HG02943 (cell line): ENCODE results near the gene RPS8.
"Not testable (repeated sequence)": the region's sequence is repeated elsewhere in the genome, so short reads cannot be mapped to it uniquely, and the experiment has no call there.

Source experiments
- ATAC-seq: cut with Tn5 transposase; IDR thresholded peaks from one replicate; pipeline ENCODE4 v1.9.1; 2021; ENCODE audit warnings: mild to moderate bottlenecking, low read depth, moderate library complexity; ENCODE audit not compliant: unreplicated experiment

RPS8 gene

GRCh38 chr1:44817771-44818495, 42.6 kb downstream of the RPS8 start:
- no peak for ATAC-seq

DNA sequence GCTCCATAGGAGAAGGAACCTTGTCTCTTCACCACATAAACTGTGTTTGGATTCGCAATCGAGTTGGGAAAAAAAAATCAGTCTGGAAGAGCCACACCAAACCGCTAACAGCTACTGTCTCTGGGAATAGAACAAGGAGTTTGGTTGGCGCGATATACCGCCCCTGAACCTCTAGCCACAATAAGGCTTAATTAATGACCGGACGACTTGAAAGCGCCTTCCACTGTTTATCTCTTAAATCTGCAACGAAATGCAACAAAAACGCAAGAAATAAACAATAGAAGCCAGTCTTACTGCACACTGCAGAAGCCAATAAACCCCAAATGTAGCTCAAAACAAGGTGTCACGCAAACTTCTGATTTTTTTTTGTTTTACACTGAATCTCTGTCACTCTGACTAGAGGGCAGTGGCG, 43.9 kb downstream of the RPS8 start:
- no peak for ATAC-seq

GRCh38 chr1:44819608-44820327, 44.4 kb downstream of the RPS8 start:
- ATAC-seq, result peak; percentile 72

DNA sequence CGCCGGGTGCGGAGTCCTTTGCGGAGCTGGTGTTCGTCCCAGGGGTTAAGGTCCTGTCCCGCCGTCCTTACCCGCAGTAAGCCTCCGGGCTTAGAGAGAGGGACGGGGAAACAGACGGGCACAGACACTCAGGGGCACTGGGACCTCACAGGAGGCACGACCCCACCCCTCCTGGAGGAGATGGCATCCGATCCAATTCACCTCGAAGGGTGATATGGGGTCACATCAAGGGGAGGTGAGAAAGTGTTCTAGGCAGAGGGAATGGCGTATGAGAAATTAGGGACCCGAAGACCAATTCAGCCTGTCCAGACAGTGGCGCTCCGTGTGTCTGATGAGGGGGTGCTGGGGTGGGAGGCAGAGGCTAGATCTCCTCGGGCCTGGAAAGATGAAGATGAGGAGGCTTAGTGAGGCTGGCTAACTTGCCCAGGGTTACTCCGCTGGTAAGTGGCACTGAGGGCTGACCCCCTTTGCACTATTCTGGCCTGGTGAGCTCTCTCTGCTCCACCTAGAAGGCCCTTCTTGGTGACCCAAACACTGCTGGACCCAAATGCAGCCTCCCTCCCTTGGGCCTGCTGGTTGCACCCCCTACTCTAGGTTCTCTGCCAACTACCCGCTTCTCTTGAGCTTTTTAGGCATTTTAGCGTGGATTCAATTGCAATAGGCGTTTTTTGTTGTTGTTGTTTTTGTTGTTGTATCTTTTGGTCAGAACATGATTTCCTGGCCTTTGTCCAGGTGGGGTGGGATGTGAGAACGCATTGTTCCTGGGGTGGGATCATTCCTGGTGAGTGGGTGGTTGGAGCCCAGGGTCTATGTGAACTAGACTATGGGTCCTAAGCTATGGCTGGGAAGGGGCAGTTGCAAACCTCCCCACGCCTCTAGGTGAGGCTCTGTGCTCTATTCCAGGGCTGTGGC, 45.2 kb downstream of the RPS8 start:
- no peak for ATAC-seq

DNA sequence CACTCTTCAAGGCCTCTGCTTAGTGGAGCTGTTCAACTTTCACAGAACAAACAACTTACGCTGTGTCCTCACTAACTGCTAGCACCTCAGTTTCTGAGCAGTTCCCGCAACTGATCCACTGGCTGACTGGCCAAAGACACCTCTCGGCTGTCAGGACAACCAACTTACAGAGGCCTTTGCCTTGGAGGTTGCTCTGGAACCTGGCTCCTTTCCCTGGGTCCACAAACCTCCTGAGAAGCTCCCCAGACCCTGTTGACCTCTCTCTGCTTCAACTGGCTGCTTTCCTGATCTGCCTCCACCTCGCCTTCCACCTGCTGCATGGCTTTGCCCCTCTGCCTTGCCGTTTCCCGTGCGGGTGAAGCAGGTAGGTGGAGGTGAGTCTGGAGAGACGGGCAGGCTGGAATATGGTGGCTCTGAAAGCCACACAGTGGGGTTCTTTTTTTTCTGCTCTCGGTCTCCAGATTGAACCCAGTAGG, 45.9 kb downstream of the RPS8 start:
- ATAC-seq, result no peak

DNA sequence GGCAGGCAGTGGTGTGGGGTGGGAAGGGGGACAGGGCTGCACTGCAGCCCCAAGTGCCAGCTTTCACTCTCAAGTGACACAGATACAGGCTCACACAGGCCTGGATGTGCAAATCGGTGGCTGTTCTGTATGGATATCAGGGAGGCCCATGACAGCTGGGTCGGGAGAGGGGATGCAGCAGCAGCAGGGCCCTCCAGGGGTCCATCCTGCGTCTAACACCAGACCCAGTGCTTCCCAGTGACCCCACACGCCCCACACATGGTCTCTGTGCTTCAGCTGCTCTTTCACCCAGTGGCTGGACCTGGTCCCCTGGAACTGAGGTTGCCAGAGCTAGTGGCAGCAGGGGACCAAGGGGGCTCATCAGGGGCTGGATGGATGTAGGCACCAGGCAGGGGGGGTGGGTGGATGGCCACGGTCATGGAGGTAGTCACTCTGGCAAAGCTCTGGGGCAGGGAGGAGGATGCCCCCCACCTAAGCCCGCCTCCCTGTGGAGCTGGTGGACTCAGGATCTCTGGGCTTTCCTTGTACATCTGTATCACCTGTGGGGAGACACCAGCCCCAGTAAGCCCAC, 46.9 kb downstream of the RPS8 start:
- no peak for ATAC-seq

DNA sequence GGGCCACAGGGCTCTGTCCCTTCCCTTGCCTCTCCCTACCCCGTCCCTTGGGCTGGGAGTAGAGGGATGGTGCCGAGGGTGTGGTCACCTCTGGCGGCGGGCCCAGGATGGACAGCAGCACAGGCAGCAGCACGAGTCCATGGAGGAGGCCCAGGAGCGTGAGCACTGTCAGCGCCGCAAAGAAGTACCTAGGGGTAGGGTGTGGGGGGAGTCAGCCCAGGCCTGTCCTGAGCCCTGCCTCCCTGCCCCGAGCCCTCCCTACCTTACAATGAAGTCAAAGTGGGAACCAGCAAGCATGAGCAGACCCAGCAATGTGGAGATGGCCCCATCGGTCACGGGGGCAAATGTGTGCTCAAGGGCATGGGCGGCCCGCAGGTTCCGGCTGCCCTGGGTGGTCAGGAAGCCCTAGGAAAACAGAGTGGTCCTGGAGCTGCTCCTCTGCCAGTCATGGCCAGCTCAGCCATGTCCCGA, 47.7 kb downstream of the RPS8 start:
- no peak for ATAC-seq

- not testable (repeated sequence) for ATAC-seq
Observed at GRCh38 chr1:44824392-44824791, 49.1 kb downstream of the RPS8 start.

GRCh38 chr1:44826375-44827196, 51.2 kb downstream of the RPS8 start:
- ATAC-seq, result no peak

DNA sequence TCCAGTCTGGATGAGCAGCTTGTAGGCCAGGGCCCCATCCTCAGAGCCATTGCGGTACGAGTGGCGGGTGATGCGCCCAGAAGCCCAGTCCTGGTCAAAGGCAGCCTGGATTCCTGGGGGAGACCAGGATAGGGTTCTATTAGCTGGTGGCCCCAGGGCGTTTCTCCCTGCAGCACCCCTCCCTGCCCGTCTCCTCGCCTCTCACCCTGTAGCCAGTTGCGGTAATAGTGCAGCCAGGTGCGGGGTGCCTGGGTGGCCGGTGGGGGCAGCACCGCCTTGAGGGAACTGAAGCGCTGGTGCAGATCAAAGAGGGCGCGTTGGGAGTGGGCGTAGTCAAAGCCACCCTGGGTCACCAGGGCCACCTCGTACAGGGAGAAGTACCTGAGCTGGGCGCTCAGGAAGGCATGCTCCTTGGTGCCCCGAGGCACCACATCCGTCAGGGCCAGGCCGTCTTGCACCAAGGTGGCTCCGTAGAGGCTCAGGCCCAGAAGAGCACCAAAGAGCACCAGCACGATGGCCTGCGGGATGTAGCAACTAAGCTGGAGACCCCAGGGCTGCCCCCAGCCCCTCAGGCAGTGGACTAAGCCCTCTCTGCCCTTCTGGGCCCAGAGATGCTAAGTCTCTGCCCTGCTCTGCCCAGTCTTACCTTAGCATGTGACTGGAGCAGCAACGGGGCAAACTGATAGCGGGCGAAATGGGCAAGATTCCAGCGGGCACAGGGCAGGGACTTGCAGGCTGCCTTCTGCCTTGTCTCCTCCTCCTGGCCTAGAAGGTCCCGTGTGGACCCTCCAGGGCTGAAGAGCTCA, 52.1 kb downstream of the RPS8 start:
- ATAC-seq, result no peak

GRCh38 chr1:44828003-44828651, 52.8 kb downstream of the RPS8 start:
- ATAC-seq, result no peak
